Renal cortex interstitium (tissue), 11 donors: ENCODE data around the gene REV1. TPM values are rescaled to one million over a fixed set of nuclear protein-coding genes. Genes with fewer than 3 reads are reported as not detected.

Experiments
- DNase-seq, 11 donors: peaks; one replicate each; pipeline ENCODE4 v3.0.0-alpha.2; 2013; ENCODE audit warnings: low read depth in 9 of 11, low spot score in 4 of 11; ENCODE audit errors: extremely low read depth in 1 of 11
- polyA plus RNA-seq, 3 donors: library from polyadenylated mRNA; unstranded; fragments of 120-200 nt; gene quantifications; one replicate each; pipeline ENCODE4 v1.2.1, GENCODE V29; 2013; ENCODE audit not compliant: insufficient read length in 3 of 3

Gene REV1
- polyA plus RNA-seq, 3 donors, result 48.3 to 73.7 (median 60.3) TPM

DNA sequence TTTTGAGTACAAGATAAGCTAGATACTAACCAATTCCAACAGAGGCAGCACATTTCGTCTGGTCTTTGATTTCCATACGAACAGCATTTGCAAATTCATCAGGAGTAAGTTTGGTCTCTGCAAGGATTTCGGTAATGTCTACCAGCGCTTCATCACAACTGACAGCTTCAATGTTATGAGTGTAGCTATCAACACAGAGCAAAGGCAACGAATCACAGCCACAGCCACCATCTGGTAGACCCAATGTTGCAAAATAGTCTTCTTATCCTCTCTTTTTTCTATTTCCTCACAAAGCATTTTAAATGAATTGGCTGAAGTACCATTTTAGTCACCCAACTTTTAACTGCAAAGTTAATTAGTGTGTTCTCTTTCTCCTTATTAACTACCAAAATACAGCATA lies 68.3 kb downstream of the REV1 start:
- DNase-seq, result no peak

DNA sequence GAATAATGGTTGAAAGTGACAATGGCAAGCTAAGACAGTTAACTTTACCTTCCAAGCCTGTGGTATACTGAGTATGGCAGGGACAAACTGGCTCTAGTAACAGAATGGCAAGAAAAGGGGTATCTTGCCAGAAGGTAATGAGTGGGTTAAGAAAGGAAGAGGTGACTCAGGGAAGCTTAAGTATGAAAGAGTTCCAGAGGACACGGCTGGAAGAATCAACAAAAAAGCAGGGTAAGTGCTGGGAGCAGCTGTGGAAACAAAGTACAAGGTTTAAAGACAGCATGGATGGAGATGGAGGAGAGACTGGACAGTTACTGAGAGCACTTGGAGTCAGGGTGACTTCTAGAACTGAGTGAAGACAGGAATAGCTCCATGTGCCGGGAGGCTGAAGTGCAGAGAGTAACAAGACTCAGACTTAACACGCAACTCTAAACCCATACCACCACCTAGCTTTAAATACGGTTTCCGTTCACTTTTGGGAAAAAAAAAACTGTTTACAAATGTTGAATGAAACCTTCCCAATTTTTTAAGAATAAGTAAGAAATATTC lies 69.0 kb downstream of the REV1 start:
- no peak for DNase-seq

DNA sequence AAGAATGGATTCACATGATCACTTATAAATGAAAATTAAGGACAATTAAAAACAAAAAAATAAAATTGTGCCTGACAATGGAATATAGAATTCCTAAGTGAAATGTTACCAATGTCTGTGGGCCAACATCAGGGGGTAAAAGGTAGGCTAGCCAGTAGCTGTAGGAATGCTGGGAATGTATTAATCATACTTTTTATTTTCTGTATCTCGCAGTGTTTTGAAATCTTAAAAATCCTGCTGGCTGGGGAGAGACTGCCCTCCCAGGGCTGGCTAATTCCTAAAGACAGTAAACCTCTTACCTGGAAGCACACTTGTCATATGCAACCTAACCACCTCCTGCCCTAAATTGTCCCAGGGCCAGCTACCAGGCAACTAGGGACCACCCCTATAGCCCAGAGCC lies 69.8 kb downstream of the REV1 start:
- no peak for DNase-seq

- no peak for DNase-seq
Observed at GRCh38 chr2:99417396-99417795, 72.4 kb downstream of the REV1 start.

DNA sequence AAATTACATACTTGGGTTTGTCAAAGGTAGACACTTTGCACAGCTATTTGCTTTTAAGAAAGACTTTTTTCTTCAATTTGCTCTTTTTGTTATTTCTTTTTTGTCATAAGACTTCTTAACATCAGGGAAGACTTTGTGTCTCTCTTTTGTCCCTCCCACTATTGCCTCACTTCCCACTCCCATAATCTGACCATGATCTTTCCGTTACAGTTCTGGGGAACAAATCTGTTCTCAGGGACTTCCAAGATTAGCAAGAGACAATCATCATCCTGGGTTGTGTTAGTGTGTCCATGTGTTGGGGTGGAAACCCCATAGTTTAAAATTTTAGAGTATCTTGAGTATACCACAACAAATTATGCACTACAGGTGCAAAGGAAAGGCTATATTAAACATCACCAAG lies 75.3 kb downstream of the REV1 start:
- no peak for DNase-seq

DNA sequence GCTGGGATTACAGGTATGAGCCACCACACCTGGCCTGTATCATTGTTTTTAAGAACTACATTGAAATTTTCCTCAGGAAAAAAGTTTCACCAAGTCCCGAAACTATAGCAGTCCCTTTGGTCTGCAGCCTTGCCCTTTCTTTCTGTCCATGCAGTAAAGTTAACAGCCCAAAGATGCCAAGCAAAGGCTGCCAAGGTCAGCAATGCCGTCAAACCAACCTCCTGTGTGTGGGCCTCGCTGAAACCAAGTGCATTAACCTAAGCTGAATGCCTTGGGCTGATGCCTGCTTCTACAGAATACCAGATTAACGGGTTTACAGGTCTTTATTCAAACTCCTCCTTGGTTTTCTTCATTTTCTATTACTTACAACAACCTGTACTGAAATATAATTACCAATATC lies 79.5 kb downstream of the REV1 start:
- DNase-seq, result no peak

- DNase-seq, result no peak
Observed at GRCh38 chr2:99406137-99406536, 83.7 kb downstream of the REV1 start.

DNA sequence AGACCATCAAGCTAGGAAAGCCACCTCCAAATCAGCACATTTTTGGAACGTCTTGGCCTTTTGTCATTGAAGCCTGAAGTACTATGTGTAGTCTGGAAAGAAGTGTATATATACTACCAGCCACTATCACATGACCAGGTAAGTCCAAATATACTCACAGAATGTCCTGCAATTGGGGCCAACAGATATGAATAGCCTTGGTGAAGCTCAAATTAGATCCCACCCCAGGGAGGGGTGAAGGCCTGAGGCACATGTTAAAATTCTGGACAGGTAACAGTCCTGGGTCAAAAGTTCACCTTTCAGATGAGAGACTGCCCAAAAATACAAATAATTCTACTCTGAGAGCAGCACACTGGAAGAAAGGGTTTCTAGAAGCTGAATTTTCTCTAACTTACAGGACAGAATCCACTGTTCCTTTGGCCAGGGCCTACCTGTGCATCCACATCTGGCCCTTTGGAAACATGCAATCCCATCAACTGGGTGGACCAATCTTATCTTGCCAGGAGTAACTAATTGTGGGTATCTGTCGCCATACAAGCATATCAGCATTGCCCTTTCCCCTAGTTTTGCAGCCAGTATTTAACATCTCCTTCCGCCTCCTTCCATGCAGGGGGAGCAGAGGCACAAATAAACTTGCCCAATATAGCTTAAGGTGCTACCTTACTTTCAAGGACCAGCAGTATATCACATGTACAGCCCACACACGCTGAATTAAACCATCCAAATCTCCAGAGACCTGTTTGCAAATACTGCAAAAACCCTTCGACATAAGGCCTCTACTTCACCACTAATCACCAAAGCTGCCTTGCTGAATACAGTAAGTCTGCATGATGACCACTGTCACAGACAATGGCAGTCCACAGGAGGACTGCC lies 84.8 kb downstream of the REV1 start:
- DNase-seq, result no peak

GRCh38 chr2:99404039-99404796 lies 85.6 kb downstream of the REV1 start:
- peak in 2 of 11 donors; percentile 3 to 6 for DNase-seq

GRCh38 chr2:99403524-99403923 lies 86.3 kb downstream of the REV1 start:
- DNase-seq, result peak in 7 of 11 donors; percentile 8 to 28 (median 12)

- no peak for DNase-seq
Observed at GRCh38 chr2:99403084-99403483, 86.7 kb downstream of the REV1 start.

DNA sequence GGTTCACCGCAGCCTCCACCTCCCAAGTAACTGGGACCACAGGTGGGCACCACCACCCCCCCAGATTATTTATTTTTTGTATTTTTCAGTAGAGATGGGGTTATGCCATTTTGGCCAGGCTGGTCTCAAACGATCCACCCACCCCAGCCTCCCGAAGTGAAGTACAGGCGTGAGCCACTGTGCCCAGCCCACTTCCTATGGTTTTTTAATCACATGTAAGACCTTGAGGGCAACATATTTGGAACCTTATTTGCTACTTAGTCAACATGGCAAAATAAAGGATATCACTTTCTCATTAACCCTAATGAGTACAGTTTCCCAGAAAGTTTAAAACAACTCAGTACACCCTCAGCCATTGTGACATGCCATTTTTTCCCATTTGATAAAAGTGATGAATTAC lies 88.0 kb downstream of the REV1 start:
- no peak for DNase-seq

DNA sequence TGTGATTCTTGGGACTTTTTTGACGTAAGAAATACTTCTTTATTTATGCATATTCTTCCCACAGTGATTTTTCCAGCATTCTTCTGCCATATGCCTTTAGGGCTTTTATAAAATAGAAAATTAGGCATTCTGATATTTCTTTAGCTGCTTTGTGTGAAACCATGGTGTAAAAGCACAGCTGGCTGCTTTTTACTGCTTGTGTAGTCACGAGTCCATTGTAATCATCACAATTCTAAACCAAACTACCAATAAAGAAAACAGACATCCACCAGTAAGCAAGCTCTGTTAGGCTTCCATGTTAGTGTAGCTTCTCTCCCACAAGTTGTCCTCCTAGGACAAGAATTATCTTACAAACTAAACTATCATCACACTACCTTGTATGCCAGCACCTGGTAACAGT lies 90.0 kb downstream of the REV1 start:
- no peak for DNase-seq

DNA sequence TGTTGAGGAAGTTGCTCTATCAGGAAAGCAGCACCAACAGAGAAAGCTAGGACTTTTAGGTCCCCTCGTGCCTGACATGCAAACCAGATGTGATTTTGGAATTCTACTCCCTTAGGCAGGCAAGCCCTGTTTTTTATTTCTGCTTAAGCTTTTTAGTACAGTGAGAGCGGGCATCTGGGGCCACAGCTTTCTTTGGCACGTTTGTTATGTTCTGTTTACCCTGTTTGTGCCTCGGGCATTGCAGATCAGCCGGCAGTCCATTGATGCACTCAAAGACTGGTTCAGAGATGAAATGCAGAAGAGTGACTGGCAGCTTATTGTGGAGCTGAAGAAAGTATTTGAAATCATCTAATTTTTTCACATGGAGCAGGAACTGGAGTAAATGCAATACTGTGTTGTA lies 90.8 kb downstream of the REV1 start:
- DNase-seq, result no peak

DNA sequence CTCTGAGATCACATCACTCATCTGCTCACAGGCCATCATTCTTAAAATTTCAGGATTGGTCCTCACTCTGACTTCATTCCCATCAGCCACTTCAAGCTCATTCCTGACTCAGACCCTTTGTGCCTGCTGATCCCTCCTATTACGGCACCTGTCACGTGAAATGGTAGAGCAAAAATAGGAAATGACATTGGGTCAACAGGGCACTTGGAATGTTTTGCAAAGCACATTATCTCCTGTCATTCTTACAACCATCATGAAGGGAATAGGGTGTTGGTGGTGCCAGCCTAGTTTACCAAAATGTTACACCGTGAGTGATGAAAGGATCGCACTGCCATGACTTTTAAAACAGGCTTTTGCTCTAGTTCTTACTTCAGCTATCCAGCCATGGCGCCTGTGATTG lies 91.5 kb downstream of the REV1 start:
- DNase-seq, result no peak

- DNase-seq, result no peak
Observed at GRCh38 chr2:99397266-99397920, 92.4 kb downstream of the REV1 start.

- no peak for DNase-seq
Observed at GRCh38 chr2:99395589-99396130, 94.2 kb downstream of the REV1 start.

- no peak for DNase-seq
Observed at GRCh38 chr2:99389946-99390345, 99.9 kb downstream of the REV1 start.

- DNase-seq, result no peak
Observed at GRCh38 chr2:99389371-99389770, 100.4 kb downstream of the REV1 start.
